PC-3 (cell line): ENCODE data around the gene DDX39A.

Source experiments
- CTCF ChIP-seq: fragments of 300-600 bp; sonication (generic); conservative IDR thresholded peaks from 2 replicates; pipeline ENCODE4 v1.5.1; 2017; ENCODE audit warnings: antibody characterized with exemption, low read depth, mild to moderate bottlenecking, low read length
- EZH2 ChIP-seq: fragments of 300-600 bp; sonication (generic); IDR thresholded peaks from one replicate; pipeline ENCODE4 v1.6.1; 2017; ENCODE audit warnings: antibody characterized with exemption, mild to moderate bottlenecking, low read length; ENCODE audit not compliant: unreplicated experiment
- EZH2phosphoT487 ChIP-seq: fragments of 300-600 bp; sonication (generic); IDR thresholded peaks from 2 replicates; pipeline ENCODE4 v1.6.1; 2018; ENCODE audit warnings: mild to moderate bottlenecking, antibody characterized with exemption, low read length, borderline replicate concordance

GRCh38 chr19:14377883-14378328 is 41.2 kb downstream of the DDX39A start:
- no peak for TF ChIP-seq CTCF
- no peak for TF ChIP-seq EZH2phosphoT487
- no peak for TF ChIP-seq EZH2
